Measurements from ENCODE around the gene SERPINI2. TPM values are rescaled to one million over a fixed set of nuclear protein-coding genes. Genes with fewer than 3 reads are reported as not detected.

SERPINI2 gene
- total and polyA plus RNA-seq, 2 donors (not counting 3 experiments of a cell fraction or from before 2014, with no cell fraction given), result not detected

- Histone ChIP-seq H2AFZ (ENCODE audit: low read depth, low read length) (no peak overlapping the region), H3K27me3 (ENCODE audit: control insufficient read depth in 2 of 2, insufficient read depth in 2 of 2, low read length in 2 of 2) (no peaks in the 10 kb centered on the region), H3K27ac (ENCODE audit: insufficient read depth, low read depth, low read length) (no peak overlapping the region), H3K9ac (replicated peaks; ENCODE audit: extremely low read depth, insufficient read depth, low read length) (no peak overlapping the region), H3K4me1 (ENCODE audit: control insufficient read depth, extremely low read depth, insufficient read depth, low read length) (no peaks in the 10 kb centered on the region), H3K9me3 (replicated peaks; ENCODE audit: control insufficient read depth, insufficient read depth, low read length) (no peaks in the 10 kb centered on the region), H3K36me3 (ENCODE audit: control insufficient read depth in 2 of 2, extremely low read depth in 1 of 2, insufficient read depth in 2 of 2, low read length in 2 of 2) (no peaks in the 10 kb centered on the region), H3K79me2 (ENCODE audit: control insufficient read depth, insufficient read depth, low read length) (no peaks in the 10 kb centered on the region), H3K4me2 (ENCODE audit: insufficient read depth, low read length) (no peak overlapping the region), H3K9me1 (replicated peaks; ENCODE audit: control insufficient read depth, extremely low read depth, insufficient read depth, low read length) (no peaks in the 10 kb centered on the region), H4K20me1 (replicated peaks; ENCODE audit: control insufficient read depth, extremely low read depth, insufficient read depth, low read length) (no peaks in the 10 kb centered on the region), H3K4me3 (replicated peaks in 1 of 3; ENCODE audit: insufficient read depth in 1 of 3, low read depth in 1 of 3, low read length in 3 of 3) (no peak overlapping the region)
- DNase-seq (ENCODE audit: low read depth, low spot score) (no peak), FAIRE-seq (no peak)
- POLR2A ChIA-PET, result no interaction called here
- BruUV-seq (replicated peaks), result no TSS peak
- CTCF ChIA-PET, result no interaction called here
- no peak for TF ChIP-seq EZH2 (IDR thresholded peaks at IDR 0.05; ENCODE audit: borderline replicate concordance, low read depth, low read length, severe bottlenecking)
- TF ChIP-seq MAX (IDR thresholded peaks at IDR 0.05; ENCODE audit: insufficient read depth, insufficient read length), result no peak
- no peak for TF ChIP-seq POLR2AphosphoS5 (IDR thresholded peaks at IDR 0.05; ENCODE audit: insufficient read depth, low read depth, low read length)
- TF ChIP-seq JUN (IDR thresholded peaks at IDR 0.05; ENCODE audit: borderline replicate concordance, insufficient read depth, insufficient read length, low read depth), result no peak
- no peak for TF ChIP-seq MYC (IDR thresholded peaks at IDR 0.05; ENCODE audit: low read depth, low read length)
- no peak for TF ChIP-seq GATA2 (IDR thresholded peaks at IDR 0.05; ENCODE audit: insufficient read depth, insufficient read length, low read depth, low read length)
- TF ChIP-seq POLR2A (IDR thresholded peaks at IDR 0.05; ENCODE audit: low read depth, low read length), result no peak
- no peak for TF ChIP-seq CTCF (IDR thresholded peaks at IDR 0.05; ENCODE audit: extremely low read depth in 1 of 2, insufficient read depth in 1 of 2, low read depth in 1 of 2, low read length in 2 of 2)
- no peak for TF ChIP-seq FOS (IDR thresholded peaks at IDR 0.05; ENCODE audit: borderline replicate concordance, insufficient read depth, low read length)
- intact Hi-C loops (cut with micrococcal nuclease) (no loop called here), dilution Hi-C loops (cut with MboI; ENCODE audit: extremely low pct_ligation_motif_present, low sequenced_read_pairs) (no loop called here)
Observed at GRCh38 chr3:167502401-167502800, 28.6 kb upstream of the SERPINI2 start.
